IPS DF 4.7 (cell line): Measurements from ENCODE around the gene MRPL49.

Experiments
- DNase-seq: peaks from one replicate; pipeline ENCODE4 v3.0.0-alpha.2; 2013; ENCODE audit warnings: low spot score; ENCODE audit errors: extremely low read depth

The MRPL49 gene

DNA sequence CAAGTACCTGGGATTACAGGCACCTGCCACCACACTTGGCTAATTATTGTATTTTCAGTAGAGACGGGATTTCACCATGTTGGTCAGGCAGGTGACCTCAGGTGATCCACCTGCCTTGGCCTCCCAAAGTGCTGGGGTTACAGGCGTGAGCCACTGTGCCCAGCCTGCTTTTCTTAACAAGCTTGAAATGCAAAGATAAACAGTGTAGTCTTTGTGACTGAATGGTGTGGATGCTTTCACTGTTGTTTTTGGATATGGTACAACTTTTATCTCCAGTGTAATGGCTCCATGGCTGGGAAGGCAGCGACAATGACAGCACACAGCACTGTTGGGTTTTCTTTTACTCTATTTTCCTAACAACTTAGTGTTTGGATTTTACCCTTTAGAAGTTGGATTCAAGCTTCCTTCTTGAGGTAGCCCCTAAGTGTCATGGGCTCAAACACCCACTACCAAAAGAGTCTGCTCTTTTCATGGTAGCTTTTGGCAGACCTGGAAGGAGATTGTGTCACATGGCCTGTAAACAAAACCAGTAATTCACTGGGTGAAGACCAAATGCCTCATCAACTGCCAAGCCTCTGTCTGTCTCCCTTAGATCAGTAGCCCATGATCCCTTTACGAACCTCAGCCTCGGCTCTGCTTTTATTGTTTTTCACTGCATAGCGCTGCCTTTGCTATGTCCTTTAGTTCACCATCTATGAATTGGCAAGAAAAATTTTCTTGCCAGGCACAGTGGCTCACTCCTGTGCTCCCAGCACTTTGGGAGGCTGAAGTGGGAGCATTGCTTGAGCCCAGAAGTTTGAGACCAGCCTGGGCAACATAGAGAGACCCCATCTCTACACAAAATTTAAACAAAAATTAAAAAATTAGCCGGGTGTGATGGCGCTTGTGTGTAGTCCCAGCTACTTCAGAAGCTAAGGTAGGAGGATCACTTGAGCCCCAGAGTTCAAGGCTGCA, 19.7 kb upstream of the MRPL49 start:
- DNase-seq = no peak

DNA sequence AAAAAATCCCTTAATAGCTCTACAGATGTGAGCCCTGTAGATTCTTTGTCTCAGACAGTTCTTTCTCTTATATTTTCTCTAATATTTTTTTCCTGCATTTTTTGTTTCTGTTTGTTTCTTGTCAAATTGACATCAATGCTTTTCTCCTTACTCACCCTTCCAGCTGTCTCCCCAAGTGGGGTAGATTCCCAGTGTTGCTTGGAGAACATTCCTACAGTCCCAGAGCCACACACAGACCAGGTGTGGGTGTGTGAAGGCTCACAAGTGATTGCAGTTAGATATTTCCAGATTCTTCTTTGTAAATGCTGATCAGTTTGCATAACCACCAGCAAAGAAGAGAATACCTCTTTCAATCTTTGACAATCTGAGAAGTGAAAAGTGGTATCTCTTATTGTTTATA, 18.6 kb upstream of the MRPL49 start:
- no peak for DNase-seq

DNA sequence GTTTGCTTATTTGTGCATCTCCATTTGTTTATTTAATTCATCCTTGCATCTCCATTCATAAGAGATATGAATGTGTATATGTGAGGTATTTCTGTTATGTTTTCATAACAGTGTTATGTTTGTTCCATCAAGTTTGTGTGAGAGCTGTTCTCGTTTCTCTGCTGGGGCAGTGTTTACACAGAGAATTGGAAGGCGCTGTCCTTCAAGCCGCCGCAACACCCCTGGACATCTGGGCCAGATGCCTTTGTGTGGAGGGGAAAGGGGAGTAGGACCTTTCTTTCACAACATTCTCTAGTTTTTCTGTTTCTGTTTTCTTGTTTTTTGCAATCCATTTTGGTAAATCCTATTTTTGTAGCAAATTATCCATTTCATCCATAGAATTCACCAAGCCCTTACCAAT, 17.5 kb upstream of the MRPL49 start:
- no peak for DNase-seq

DNA sequence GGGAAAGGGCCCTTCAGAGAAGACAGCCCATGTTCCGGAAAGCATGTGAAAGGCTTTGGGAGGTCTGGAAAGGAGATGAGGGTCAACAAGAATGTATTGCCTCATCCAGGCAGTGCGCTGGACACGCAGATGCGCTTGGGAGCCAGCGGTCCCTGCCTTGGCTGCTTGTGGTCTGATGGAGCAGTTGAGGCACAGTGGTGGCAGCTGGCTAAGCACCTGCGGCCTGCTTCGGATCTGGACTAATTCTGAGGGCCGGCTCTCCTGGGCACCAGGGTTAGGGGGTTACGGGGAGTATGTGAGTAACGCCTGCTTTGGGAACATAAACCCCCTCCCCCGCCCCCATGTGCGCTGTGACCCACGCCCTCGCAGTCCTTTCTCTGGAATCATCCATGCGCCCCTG, 15.0 kb upstream of the MRPL49 start:
- no peak for DNase-seq

DNA sequence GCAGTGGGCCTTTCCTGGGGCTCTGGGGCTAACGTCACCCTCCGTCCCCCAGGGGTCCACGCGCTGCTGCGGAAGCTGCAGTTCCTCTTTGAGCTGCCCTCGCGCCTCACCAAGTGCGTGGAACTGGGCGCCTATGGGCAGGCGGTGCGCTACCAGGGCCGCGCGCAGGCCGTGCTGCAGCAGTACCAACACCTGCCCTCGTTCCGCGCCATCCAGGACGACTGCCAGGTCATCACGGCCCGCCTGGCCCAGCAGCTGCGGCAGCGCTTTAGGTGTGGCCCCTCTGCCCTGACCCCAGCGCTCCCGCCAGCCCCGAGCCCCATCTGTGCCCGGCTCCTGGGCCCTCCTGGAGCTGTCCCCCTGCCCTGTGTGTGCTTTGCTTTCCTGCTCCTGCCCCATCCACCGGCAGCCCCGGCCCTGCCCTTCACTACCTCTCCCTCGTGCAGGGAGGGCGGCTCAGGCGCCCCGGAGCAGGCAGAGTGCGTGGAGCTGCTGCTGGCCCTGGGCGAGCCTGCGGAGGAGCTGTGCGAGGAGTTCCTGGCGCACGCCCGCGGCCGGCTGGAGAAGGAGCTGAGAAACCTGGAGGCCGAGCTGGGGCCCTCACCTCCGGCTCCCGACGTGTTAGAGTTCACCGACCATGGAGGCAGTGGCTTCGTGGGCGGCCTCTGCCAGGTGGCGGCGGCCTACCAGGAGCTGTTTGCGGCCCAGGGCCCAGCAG, 14.2 kb upstream of the MRPL49 start:
- DNase-seq = no peak

DNA sequence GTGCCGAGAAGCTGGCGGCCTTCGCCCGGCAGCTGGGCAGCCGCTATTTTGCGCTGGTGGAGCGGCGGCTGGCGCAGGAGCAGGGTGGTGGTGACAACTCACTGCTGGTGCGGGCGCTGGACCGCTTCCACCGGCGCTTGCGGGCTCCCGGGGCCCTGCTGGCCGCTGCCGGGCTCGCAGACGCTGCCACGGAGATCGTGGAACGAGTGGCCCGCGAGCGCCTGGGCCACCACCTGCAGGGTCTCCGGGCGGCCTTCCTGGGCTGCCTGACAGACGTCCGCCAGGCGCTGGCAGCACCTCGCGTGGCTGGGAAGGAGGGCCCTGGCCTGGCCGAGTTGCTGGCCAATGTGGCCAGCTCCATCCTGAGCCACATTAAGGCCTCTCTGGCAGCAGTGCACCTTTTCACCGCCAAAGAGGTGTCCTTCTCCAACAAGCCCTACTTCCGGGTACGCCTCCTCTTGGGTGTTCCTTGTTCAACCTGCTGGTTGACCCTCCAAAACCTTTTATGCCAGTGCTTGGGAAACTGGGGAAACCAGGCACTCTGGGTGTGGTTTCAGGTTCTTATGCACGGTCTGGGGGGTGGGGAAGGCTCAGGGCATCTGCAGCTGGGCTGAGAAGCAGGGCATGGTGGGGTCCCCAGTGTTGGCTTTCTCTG, 13.5 kb upstream of the MRPL49 start:
- DNase-seq = no peak

DNA sequence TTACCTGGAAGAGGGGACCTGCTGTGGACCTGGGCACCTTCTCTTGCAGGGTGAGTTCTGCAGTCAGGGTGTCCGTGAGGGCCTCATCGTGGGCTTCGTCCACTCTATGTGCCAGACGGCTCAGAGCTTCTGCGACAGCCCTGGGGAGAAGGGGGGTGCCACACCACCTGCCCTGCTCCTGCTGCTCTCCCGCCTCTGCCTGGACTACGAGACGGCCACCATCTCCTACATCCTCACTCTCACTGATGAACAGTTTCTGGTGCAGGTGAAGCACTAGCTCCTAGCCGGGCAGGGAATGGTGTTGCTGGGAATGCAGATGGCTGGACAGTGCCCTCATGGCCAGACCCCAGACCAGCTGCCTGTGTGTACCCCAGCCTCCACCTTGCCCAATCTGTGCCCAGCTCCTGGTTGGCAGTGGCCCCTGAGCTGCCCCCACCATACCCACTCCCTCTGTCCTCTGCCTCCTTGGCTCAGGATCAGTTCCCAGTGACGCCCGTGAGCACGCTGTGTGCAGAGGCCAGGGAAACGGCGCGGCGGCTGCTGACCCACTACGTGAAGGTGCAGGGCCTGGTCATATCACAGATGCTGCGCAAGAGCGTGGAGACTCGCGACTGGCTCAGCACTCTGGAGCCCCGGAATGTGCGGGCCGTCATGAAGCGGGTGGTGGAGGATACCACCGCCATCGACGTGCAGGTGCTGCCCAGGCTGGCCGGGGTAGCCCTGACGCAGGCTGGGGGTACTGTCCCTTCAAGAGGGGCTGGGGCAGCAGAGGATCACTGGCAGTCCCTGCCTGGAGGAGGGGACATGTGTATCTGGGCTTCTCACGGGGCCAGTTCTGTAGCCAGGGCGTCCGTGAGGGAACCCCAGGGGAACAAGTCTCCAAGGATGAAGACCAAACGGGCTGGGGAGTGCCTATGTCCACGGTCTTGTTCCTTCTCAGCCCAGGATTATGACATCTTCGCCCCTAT, 12.6 kb upstream of the MRPL49 start:
- DNase-seq = no peak

DNA sequence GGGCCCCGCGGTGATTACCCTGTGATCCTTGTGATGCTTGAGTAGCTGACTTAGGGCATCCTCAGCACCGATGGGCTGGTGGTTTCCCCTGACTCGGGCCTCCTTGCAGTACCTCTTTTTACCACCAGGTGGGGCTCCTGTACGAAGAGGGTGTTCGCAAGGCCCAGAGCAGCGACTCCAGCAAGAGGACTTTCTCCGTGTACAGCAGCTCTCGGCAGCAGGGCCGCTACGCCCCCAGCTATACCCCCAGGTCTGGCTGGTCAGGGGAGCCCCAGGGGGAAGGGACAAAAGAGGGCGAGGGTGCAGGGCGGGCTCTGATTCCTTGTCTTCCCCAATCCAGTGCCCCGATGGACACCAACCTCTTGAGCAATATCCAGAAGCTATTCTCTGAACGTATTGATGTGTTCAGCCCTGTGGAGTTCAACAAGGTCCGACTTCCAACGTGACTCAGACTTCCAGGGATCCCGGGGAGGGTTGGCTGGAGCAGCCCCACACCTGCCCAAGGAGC, 11.7 kb upstream of the MRPL49 start:
- DNase-seq = no peak

DNA sequence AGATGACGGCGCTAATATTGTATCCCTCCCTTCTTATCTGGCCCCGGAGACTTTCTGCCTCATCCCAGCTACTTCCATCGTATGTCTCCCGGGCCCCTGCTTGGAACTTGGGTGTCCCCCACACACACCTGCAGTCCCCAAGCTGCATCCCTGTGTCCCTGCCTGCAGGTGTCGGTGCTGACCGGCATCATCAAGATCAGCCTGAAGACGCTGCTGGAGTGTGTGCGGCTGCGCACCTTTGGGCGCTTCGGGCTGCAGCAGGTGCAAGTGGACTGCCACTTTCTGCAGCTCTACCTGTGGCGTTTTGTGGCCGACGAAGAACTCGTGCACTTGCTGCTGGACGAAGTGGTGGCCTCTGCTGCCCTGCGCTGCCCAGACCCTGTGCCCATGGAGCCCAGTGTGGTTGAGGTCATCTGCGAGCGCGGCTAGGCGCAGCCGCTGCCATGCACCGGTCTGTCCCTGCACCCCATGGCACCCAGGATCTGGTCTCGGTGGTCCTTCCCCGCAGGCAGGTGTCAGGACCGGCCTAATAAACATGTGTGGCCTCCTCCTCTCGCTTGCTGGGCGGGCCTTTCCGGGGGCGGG, 10.9 kb upstream of the MRPL49 start:
- DNase-seq = no peak

DNA sequence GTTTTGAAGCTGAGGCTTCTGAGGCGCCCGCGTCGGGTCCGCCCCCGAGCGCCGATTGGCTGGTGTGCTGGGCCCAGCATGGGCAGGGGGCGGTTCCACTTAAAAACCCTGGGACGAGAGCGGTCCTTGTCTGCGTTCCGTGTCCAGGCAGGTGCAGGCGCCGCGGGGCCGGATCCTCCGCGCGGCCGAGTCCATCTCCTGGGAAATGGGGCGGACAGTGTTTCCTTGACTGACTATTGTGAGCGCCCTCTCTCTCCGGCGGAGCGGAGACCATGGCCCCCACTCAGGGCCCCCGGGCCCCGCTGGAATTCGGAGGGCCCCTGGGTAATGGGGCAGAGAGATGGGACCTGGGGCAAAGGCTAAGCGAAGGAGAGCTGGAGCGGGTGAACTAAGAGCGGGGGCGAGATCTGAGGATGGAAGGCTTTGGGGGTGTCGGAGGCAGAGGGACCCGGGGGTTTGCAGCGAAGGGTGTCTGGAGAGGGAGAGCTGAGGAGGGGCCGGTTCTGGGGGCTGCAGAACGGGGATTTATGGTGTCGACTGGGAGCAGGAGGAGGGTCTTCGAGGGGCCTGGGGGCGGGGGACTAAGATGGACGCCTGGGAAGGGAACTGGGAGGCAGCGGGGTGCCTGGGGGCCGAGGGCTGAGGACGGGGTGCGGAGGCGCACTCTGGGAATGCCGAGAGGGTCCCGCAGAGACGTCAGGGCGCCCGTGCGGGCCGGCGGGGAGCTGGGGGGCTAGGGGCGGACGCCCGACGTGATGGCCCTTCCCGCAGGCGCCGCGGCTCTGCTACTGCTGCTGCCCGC, 10.2 kb upstream of the MRPL49 start, which contains the start of gene TM7SF2:
Gene TM7SF2, plus strand, starts transcription at position 129 of the 802 bp plus-strand sequence. Its CDS starts 144 bp downstream, at position 273.
- no peak for DNase-seq

DNA sequence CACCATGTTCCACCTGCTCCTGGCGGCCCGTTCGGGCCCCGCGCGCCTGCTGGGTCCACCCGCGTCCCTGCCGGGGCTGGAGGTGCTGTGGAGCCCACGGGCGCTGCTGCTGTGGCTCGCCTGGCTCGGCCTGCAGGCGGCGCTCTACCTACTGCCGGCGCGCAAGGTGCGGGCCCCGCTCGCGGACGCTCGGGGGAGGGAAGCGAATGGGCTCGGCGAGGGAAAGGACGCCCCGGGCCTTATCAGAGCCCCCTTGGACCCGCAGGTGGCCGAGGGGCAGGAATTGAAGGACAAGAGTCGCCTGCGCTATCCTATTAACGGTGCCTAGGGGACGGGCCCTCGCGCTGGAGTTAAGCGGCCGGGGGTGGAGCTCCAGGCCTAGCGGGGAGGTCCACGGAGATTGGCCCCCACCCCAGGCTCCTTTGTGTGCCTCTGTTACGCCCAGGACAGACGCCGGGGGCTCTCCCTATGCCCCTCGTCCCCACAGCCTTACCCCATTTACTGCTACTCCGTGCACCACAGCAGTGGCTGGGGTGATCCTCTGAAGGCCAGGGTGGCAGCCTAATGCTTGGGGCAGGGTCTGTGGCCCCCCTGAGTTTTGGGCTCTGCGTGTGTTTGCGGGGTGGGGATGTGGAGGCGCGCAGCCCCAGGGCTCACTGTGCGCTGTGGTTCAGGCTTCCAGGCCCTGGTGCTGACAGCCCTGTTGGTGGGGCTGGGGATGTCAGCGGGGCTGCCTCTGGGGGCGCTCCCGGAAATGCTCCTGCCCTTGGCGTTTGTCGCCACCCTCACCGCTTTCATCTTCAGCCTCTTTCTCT, 9.4 kb upstream of the MRPL49 start:
- DNase-seq = no peak

DNA sequence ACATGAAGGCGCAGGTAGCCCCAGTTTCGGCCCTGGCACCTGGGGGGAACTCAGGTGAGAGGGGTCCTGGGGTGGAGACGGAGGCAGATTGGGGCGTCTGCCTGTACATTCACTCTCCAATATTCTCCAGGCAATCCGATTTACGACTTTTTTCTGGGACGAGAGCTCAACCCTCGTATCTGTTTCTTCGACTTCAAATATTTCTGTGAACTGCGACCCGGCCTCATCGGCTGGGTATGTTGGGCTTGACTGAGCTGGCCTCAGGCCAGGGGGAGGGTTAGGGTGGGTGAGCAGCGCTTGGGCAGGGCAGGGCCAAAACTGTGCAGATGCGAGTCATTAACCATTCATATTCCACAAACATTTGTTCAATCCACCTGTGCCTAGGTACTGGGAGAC, 8.8 kb upstream of the MRPL49 start:
- DNase-seq = no peak

DNA sequence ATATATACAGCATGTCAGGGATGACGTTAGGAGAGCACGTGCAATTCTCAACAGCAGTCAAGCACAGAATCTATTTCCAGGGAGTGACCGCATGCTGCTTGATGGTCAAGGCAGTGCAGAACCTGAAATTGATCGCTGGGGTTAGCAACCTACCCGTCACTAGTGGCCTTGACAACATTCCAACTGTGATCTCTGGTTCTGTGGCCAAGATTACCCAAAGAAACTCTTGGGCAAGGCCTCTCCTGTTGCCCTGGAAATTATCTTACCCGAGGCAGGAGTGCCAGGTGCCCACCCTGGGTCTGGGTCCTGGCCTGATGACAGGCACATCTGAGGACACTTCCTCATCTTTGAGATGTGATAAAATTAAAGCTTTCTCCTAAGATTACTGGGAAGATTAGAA, 8.3 kb upstream of the MRPL49 start:
- no peak for DNase-seq

DNA sequence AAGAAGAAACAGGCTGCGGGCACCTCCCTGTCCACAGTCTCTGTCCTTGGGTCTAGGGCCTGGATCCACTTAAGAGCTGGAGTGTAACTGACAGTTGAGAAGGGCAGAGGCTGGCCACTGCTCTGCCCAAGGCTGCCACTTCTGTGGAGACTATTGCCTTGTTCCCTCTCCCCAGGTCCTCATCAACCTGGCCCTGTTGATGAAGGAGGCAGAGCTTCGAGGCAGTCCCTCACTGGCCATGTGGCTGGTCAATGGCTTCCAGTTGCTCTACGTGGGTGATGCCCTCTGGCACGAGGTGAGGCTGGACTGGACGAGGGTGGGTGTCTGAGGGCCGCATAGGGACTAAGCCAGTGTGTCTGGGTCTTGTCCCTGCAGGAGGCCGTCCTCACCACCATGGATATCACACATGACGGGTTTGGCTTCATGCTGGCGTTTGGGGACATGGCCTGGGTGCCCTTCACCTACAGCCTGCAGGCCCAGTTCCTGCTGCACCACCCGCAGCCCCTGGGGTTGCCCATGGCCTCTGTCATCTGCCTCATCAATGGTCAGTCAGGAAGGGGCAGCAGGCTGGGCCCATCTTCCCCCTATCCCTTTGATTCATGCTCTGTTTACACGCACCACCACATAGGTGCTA, 7.5 kb upstream of the MRPL49 start:
- DNase-seq = no peak

DNA sequence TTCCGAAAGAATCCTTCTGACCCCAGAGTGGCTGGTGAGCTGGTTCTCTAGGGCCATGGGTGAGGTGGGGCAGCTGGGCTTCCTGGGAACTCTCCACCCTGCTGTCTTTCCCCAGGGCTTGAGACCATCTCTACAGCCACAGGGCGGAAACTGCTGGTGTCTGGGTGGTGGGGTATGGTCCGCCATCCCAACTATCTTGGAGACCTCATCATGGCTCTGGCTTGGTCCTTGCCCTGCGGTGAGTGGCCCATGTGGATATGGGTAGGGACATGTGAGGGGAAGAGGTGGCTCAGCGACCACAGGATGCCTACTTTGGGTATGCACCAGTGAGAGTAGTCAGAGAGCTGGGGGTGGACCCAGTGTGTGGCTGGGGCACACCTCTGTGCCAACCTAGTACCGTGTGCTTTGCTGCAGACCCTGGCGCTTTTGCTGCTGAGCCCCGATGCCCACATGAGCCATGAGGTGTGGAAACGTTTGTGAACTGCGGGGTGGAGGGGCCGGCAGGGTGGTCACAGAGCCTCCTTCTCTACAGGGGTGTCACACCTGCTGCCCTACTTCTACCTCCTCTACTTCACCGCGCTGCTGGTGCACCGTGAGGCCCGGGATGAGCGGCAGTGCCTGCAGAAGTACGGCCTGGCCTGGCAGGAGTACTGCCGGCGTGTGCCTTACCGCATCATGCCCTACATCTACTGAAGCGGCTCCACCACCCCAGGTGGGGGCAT, 6.6 kb upstream of the MRPL49 start:
- DNase-seq = no peak

DNA sequence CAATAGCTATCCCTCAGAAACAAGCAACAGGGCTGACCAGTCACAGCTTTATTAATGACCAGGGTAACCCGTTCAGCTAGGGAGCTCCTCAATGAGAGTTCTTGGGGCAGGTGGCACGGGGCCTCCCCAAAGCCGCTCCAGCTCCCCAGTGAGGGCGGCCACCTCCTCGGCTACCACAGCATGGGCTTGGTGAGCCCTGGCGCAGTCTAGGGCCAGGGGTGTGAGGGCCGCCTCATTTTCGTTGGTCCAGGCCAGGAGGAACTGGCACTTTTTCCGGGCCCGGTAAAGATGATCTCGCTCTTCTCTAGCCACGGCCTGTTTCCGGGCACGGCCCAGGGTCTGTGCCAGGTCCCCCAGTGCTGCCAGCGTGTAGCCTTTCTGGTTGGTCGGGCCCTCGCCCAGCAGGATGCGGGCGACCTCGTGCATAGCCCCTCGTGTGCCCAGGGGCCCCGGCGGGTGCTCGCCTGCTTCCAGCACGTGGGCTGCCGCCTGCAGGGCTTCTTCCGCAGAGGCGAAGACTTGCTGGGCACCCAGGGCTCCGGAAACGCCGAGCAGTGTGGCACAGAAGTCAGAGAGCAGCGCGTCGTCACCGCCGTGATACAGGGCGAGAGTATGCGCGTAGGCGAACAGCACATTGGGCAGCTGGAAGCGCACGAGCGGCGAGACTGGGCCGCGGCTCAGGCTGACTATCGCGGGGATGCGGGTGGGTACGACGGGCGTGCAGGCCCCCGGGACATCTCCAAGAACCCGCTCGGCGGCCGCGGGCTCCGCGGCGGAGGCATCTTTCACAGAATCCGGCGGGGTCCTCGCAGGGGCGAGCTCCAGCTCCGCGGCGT, 5.5 kb upstream of the MRPL49 start:
- no peak for DNase-seq
